Endothelial cell of umbilical vein (primary cell): ENCODE measurements around the gene PLEKHA6. TPM values are rescaled to one million over a fixed set of nuclear protein-coding genes. Genes with fewer than 3 reads are reported as not detected.

ENCODE experiments used
- BruUV-seq: library from RNA; stranded (reverse); fragments of 400-500 nt; replicated peaks from 2 replicates; lab custom pipeline; 2021; lab: Mats Ljungman, UMichigan
- CTCF ChIA-PET: fragments of 300-600, 350-600 bp; sonication (Branson Sonifier 250); formaldehyde crosslinking; loops from one replicate; lab custom pipeline; 2021; ENCODE audit warnings: antibody characterized with exemption, inconsistent platforms; lab: Charles Lee
- POLR2A ChIA-PET: fragments of 300-600, 350-600 bp; sonication (Branson Sonifier 250); formaldehyde crosslinking; loops from one replicate; lab custom pipeline; 2021; ENCODE audit warnings: antibody characterized with exemption, inconsistent platforms; lab: Charles Lee
- DNase-seq: peaks from one replicate; pipeline ENCODE4 v3.0.0-alpha.2; 2011; ENCODE audit warnings: low read depth, low spot score
- FAIRE-seq: peaks from 2 replicates; lab custom pipeline; 2011; peaks lifted over from hg19 to GRCh38; lab: Jason Lieb, UNC
- H2AFZ ChIP-seq: 2 replicates; pipeline ENCODE4 v1.6.0; 2012; ENCODE audit warnings: low read depth, low read length, control low read depth, inconsistent platforms
- H3K27ac ChIP-seq: 2 replicates; pipeline ENCODE4 v1.5.1; 2011; ENCODE audit warnings: low read depth, mild to moderate bottlenecking, control low read depth, low read length, moderate library complexity; ENCODE audit not compliant: insufficient read depth
- H3K27me3 ChIP-seq, 2 experiments: 2 replicates each; pipeline versions ENCODE4 v1.6.0 to v1.6.1; 2011; ENCODE audit warnings: low read length in 2 of 2, mixed read lengths in 1 of 2; ENCODE audit not compliant: control insufficient read depth in 2 of 2, insufficient read depth in 2 of 2
- H3K36me3 ChIP-seq, 2 experiments: 2 replicates in 1 of 2; 3 replicates in 1 of 2; pipeline ENCODE4 v1.5.1; 2011; ENCODE audit warnings: low read length in 2 of 2, mild to moderate bottlenecking in 1 of 2, moderate library complexity in 1 of 2; ENCODE audit not compliant: control insufficient read depth in 2 of 2, insufficient read depth in 2 of 2; ENCODE audit errors: extremely low read depth in 1 of 2
- H3K4me1 ChIP-seq: 3 replicates; pipeline ENCODE4 v1.5.1; 2011; ENCODE audit warnings: mild to moderate bottlenecking, low read length; ENCODE audit not compliant: control insufficient read depth, insufficient read depth; ENCODE audit errors: extremely low read depth
- H3K4me2 ChIP-seq: 2 replicates; pipeline ENCODE4 v1.6.1; 2011; ENCODE audit warnings: low read length, control low read depth, mixed read lengths; ENCODE audit not compliant: insufficient read depth
- H3K4me3 ChIP-seq, 3 experiments: fragments of 200-600 bp in 1 of 3; sonication (generic), shearing (Covaris generic) in 1 of 3; replicated peaks in 1 of 3; 2 replicates each; pipeline ENCODE4 v1.5.1; 2011 to 2016; ENCODE audit warnings: control low read depth in 3 of 3, low read length in 3 of 3, mild to moderate bottlenecking in 2 of 3, inconsistent platforms in 1 of 3, low read depth in 1 of 3, moderate library complexity in 1 of 3; ENCODE audit not compliant: insufficient read depth in 1 of 3
- H3K79me2 ChIP-seq: 2 replicates; pipeline ENCODE4 v1.6.0; 2012; ENCODE audit warnings: low read length, inconsistent platforms; ENCODE audit not compliant: control insufficient read depth, insufficient read depth
- H3K9ac ChIP-seq: replicated peaks from 2 replicates; pipeline ENCODE3; 2011; ENCODE audit warnings: low read length, control low read depth; ENCODE audit not compliant: insufficient read depth; ENCODE audit errors: extremely low read depth
- H3K9me1 ChIP-seq: replicated peaks from 3 replicates; pipeline ENCODE4 v1.6.0; 2011; ENCODE audit warnings: mild to moderate bottlenecking, low read length; ENCODE audit not compliant: control insufficient read depth, insufficient read depth; ENCODE audit errors: extremely low read depth
- H3K9me3 ChIP-seq: replicated peaks from 2 replicates; pipeline ENCODE4 v1.5.1; 2012; ENCODE audit warnings: low read length, inconsistent platforms; ENCODE audit not compliant: control insufficient read depth, insufficient read depth
- H4K20me1 ChIP-seq: replicated peaks from 2 replicates; pipeline ENCODE3; 2011; ENCODE audit warnings: mild to moderate bottlenecking, low read length; ENCODE audit not compliant: control insufficient read depth, insufficient read depth; ENCODE audit errors: extremely low read depth
- CTCF ChIP-seq, 2 donors: IDR thresholded peaks; 1 replicate in 1 of 2; 2 replicates in 1 of 2; pipeline ENCODE4 v1.5.1; 2011; ENCODE audit warnings: low read length in 2 of 2, mild to moderate bottlenecking in 2 of 2, moderate library complexity in 2 of 2, control low read depth in 1 of 2, inconsistent platforms in 1 of 2, low read depth in 1 of 2; ENCODE audit not compliant: insufficient read depth in 1 of 2; ENCODE audit errors: extremely low read depth in 1 of 2
- EZH2 ChIP-seq: IDR thresholded peaks from 2 replicates; pipeline ENCODE4 v1.6.1; 2012; ENCODE audit warnings: borderline replicate concordance, low read depth, mild to moderate bottlenecking, moderate library complexity, low read length, inconsistent platforms; ENCODE audit not compliant: severe bottlenecking
- FOS ChIP-seq: IDR thresholded peaks from 2 replicates; pipeline ENCODE4 v1.6.1; 2011; ENCODE audit warnings: mild to moderate bottlenecking, low read length, moderate library complexity, borderline replicate concordance; ENCODE audit not compliant: insufficient read depth
- GATA2 ChIP-seq: IDR thresholded peaks from 2 replicates; pipeline ENCODE4 v1.7.0; 2011; ENCODE audit warnings: low read depth, mild to moderate bottlenecking, moderate library complexity, mixed read lengths, low read length; ENCODE audit not compliant: insufficient read length, insufficient read depth
- JUN ChIP-seq: IDR thresholded peaks from 2 replicates; pipeline ENCODE4 v1.6.1; 2011; ENCODE audit warnings: borderline replicate concordance, low read depth; ENCODE audit not compliant: insufficient read length, insufficient read depth
- POLR2A ChIP-seq: IDR thresholded peaks from 2 replicates; pipeline ENCODE4 v1.6.1; 2012; ENCODE audit warnings: low read depth, mild to moderate bottlenecking, control low read depth, low read length
- dilution Hi-C: fragments of 300-500 bp; cut with MboI; formaldehyde crosslinking; loops from one replicate; pipeline ENCODE4 v1.15.0; 2019; ENCODE audit warnings: low sequenced_read_pairs; ENCODE audit not compliant: extremely low pct_ligation_motif_present
- intact Hi-C: fragments of 100-400 bp; cut with micrococcal nuclease; formaldehyde crosslinking; loops from one replicate; pipeline ENCODE4 v1.10.0; 2022
- polyA plus RNA-seq, 4 experiments: library from polyadenylated mRNA; depleted of rRNA in 3 of 4; stranded (reverse) in 3 of 4; unstranded in 1 of 4; fragments of >200 nt; gene quantifications; 2 replicates each; pipeline versions ENCODE4 v1.2.1 to v1.2.3, GENCODE V29; 2011 to 2012; ENCODE audit warnings: missing spikeins in 1 of 4
- total RNA-seq: library from RNA; stranded (reverse); gene quantifications from 2 replicates; pipeline ENCODE4 v1.2.3, GENCODE V29; 2021

The PLEKHA6 gene
- total and polyA plus RNA-seq, 2 donors (not counting 3 experiments of a cell fraction or from before 2014, with no cell fraction given): 2.1 to 15.0 TPM

- no peaks in the 10 kb centered on the region for H3K9me1 ChIP-seq
These were observed 45.4 kb downstream of the PLEKHA6 start for GRCh38 chr1:204314171-204314892.

More at GRCh38 chr1:204314171-204314892, 45.4 kb downstream of the PLEKHA6 start:
- intact Hi-C loops: no loop called here
- Histone ChIP-seq H3K4me2 (no peak overlapping the region), H4K20me1 (no peaks in the 10 kb centered on the region), H3K27ac (no peak overlapping the region), H3K27me3 (no peaks in the 10 kb centered on the region), H3K4me1 (peaks cover 18% of the 10 kb centered on the region), H3K4me3 (no peak overlapping the region), H2AFZ (no peak overlapping the region), H3K79me2 (no peaks in the 10 kb centered on the region), H3K36me3 (no peaks in the 10 kb centered on the region), H3K9me3 (no peaks in the 10 kb centered on the region), H3K9ac (no peak overlapping the region)
- no peak for FAIRE-seq
- no peak for DNase-seq
- no TSS peak for BruUV-seq
- CTCF ChIA-PET: interaction anchor here (0.7 to 2.1 kb wide), 4 partner anchors 19 to 104 kb away, joined by 3 to 7 read pairs (median 4); partner anchors contain the start of gene PLEKHA6
- dilution Hi-C loops: no loop called here
- POLR2A ChIA-PET: interaction anchor here (0.6 kb wide), 1 partner anchor 1685 kb away, joined by 4 read pairs; no protein-coding TSS in a partner anchor
- TF ChIP-seq FOS (no peak), CTCF (IDR thresholded peaks at IDR 0.05; ENCODE audit: extremely low read depth in 1 of 2, insufficient read depth in 1 of 2, low read depth in 1 of 2, low read length in 2 of 2) (no peak), GATA2 (no peak), JUN (no peak), EZH2 (no peak), POLR2A (no peak)
